ENCODE results near the gene UMAD1.

The UMAD1 gene

DNA sequence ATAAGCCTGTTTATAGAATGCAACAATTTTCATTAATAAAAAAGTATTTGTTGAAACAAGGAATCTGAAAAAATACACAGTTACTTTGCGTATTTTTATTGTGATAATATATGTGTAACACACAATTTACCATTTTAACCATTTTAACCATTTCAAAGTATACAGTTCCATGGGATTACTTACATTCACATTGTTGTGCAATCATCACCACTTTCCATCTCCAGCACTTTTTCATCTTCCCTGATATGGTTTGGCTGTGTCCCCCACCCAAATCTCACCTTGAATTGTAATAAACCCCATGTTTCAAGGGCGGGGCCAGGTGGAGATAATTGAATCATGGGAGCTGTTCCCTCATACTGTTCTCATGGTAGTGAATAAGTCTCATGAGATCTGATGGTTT lies 266.8 kb downstream of the UMAD1 start:
- no peak for DNase-seq

DNA sequence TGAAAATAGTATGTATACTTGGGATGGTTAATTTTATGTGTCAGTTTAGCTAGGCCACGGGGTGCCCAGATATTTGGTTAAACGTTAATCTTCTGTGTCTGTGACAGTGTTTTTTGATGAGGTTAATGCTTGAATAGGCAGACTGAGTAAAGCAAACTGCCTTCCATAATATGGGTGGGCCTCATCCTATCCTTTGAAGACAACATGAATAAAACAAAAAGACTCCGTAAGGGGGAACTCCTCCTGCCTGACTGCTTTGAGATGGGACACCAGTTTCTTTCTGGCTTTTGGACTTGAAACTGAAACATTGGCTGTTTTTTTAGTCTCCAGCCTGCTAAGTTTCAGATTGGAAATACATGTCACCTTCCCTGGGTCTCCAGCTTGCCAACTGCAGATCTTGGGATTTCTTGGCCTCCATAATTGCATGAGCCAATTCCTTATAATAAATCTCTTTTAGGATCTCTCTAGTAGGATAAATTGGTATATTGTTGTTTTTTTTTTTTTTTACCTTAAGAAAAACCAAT lies 268.1 kb downstream of the UMAD1 start:
- no peak for DNase-seq

DNA sequence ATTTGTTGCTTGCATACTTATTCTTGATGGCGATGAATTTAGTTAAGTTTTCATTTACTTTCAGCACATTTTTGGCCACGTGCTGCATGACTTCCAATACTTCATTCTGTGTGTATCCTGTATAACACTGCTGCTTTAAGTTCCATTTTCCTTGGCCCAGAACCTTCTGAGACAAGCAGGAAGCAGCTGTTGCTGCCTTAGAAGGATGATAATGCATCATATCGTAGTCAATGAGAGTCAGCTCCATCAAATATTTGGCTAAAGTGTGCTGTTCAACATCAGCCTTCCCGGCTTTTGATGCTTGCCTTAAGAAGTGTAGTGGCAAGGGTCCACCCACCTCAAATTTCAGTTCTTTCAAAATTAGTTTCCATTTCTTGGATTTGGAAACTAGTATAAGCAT lies 268.8 kb downstream of the UMAD1 start:
- DNase-seq: no peak

DNA sequence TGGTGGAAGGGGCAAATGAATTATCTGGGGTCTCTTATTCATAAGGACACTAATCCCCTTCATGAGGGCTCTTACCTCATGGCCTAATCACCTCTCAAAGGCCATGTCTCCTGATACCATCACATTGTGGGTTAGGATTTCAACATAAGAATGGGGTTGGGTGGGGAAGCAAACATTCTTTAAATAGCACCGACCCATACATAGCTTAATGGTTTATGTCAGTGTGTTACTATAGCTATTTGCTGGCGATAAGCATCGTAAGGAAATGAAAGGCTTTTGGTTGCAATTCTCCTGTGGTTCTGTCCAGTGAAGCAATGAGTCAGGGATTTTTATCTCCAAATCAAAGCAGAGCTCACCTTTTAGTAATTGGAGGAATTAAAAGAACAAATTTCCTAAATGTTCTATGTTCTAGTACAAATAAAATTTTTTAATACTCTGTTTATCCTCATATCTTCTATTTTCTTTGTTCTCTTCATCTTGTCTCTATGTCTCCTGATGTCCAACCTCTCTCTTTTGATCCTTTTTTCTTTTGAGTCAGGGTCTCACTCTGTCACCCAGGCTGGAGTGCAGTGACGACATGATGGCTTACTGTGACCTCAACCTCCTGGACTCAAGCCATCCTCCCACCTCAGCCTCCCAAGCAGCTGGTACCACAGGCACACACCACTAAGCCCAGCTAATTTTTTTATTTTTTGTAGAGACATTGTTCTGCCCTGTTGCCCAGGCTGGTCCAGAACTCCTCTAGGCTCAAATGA lies 271.0 kb downstream of the UMAD1 start:
- no peak for DNase-seq

DNA sequence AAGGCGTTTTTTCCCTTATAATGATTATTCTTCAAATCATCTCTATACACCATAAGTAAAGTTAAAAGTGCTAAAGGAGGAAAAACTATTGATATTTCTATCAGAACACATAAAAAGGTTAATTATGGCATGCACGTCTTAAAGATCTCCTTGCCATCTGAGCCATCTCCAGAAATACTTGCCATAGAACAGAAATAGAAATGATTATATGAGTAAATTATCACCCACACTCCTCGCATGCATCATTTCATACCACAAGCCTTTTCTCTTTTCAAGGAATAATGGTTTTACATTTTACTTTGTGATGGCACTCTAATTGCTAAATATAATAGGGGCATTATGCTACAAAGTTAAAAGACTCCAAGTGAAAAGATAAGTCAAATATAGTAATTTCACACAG lies 272.4 kb downstream of the UMAD1 start:
- DNase-seq: no peak

DNA sequence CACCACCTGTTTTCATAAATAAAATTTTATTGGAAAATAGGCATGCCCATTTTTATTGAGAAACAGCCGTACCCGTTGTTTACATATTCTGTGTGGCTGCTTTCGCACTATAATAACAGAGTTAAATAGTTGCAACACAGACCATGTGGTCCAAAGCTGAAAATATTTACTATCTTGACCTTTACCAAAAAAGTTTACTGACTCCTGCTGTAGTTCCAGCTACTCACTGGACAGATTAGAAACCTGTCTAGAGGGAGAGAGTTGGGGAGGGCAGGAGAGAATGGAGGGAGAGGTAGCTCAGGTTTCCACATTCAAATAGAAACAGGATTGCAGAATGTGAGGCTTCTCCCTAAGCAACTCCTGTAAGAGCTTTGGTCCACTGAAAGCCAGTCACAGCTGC lies 273.0 kb downstream of the UMAD1 start:
- no peak for DNase-seq

DNA sequence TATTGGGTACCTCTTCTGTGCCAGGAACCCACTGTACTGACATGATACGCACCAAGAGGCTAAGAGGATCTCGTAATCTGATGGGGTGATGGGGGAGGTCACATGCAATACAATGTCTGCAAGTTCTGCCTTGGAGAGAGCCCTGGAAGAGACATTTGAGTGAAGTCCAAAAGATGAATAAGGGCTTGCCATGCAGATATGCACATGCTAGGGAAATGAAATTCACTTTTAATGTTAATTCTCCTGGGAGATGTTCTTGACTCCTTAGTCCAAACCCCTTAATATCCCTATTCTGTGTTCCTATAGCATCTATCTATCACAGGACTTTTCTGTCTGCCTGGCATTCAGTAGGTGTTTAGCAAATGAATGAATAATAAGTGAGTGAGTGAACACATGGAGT lies 274.0 kb downstream of the UMAD1 start:
- DNase-seq: no peak

DNA sequence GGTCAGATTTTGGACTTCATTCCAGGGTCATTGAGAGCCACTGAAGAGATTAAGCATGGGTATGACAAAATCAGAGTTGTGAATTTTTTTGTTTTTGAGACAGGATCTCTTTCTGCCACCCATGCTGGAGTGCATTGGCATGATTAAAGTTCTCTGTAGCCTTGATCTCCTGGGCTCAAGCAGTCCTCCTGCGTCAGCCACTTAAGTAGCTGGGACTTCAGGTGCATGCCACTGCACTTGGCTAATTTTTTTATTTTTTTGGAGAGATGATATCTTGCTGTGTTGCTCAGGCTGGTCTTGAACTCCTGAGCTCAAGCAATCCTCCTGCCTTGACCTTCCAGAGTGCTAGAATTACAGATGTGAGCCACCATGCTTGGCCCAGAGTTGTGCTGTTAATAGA lies 275.5 kb downstream of the UMAD1 start:
- DNase-seq: no peak

DNA sequence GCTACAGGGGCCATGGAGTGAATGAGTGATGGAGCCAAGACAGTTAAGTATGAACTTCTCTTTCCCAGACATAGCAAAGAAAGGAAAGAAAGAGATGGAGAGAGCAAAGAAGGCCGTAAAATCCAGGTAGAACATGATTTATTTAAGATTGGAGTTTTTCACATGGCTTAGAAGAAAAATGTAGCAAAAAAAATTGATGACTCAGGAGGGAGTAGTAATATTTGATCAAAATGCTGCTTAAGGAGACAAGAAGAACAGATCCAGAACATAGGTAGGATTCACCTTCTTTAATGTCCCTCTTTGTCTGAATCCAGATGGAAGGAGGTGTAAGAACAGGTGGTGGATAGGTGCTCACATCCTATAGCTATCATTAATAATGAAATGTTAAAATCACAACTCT lies 277.0 kb downstream of the UMAD1 start:
- no peak for DNase-seq

DNA sequence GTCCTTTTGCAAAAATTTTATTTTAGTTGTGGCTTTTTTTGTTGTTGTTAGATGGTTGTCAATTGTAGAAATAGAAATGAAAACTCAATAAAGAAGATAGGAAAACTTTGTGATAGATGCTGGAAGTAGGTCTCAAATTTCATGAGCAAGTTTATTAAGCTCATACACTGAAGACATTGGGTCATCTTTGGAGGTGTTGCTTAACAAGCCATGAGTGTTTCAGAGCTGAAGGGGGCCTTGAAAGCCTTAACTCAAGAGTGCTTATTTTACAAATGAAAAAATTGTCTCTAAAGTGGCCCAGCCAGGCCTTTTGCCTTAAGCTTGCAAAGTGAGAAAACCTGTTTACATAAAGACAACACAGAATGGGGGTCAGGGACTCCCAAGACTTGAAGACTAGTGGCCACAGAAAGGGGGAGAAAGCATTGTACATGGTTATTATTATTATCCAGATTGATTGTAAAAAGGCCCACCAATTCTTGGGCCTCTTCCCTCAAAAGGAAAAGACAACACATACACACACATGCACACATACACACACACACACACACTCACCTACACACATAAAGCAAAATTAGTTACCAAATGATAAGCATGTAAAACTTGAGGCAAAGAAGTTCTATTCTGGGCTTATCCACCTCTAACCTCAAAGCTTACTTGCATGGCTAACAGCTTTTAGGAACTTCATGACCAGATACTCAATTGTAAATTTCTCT lies 278.3 kb downstream of the UMAD1 start:
- no peak for DNase-seq

DNA sequence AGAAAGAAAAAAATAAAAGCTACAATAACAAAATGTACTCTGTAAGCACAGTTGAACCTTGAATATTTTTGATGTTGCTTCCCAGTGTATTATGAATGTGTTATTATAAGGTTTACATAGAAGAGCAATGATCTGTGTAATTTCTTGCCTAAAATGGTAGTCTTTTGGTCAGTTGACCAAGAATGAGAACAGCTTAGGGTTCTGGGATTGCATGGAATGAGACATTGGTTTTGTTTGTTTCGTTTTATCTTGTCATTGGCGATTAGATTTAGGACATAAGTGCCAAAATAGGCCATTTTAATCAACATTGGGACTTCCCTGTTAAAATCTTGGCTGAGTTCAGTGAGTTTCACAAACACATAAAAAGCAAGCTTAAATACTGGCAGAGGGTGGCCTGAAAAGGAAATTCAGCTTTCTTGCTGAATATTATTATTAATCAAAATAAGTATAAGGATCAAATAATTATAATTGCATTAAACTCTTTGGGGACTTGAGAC lies 278.9 kb downstream of the UMAD1 start:
- DNase-seq: no peak

DNA sequence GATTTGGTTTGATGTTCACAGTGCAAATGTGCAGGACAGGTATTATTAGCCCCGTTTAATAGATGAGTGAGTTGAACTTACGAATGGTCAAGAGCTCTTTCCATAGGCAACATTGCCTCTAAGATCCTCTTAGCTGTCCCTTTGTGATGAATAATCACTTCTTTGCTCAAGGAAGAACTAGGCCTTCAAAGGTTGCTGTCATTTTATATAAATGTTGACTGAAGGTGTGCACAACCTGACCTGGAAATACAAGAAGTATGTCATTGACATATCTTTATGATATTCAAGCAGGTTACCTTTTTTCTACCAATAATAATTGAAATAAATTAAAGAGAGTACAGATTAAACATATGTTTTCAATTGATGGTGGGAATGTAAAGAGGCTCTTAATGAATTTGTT lies 279.5 kb downstream of the UMAD1 start:
- DNase-seq: no peak

DNA sequence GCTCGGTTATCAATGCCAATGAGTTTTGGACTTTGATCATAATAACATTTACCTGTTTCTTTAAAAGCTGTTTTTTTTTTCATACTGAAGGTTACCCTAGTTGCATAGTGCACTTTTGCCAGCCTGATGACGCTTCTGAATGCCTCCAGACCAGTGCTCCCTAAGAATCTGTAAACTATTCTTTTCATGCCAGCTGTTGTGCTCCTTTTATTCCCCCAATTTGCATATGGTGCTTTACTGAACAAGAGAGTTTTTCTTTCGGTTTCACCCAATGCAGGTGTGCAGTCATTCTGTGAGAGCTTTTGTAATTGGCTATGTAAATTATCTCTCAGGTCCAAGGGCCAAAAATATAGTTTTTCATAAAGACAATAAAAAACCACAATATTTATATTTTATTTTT lies 279.9 kb downstream of the UMAD1 start:
- no peak for DNase-seq

DNA sequence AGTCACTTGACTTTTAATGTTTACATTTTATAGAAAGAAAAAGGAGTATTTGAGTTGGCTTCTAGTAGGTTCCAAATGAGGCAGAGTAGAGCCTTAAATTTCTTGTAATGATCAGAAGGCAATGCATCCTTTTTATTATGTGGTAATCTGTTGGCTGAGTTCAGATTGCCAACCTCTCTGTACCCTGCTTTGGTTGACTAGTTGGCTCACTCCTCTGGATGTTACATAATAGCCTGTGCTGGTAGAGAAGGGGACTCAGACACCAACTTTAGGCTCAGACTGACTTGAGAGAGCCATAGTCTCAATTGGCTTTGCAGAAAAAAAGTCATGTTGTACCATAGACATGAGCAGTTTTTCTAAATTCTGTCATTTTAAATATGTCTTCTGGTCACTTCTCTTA lies 281.3 kb downstream of the UMAD1 start:
- DNase-seq: no peak

DNA sequence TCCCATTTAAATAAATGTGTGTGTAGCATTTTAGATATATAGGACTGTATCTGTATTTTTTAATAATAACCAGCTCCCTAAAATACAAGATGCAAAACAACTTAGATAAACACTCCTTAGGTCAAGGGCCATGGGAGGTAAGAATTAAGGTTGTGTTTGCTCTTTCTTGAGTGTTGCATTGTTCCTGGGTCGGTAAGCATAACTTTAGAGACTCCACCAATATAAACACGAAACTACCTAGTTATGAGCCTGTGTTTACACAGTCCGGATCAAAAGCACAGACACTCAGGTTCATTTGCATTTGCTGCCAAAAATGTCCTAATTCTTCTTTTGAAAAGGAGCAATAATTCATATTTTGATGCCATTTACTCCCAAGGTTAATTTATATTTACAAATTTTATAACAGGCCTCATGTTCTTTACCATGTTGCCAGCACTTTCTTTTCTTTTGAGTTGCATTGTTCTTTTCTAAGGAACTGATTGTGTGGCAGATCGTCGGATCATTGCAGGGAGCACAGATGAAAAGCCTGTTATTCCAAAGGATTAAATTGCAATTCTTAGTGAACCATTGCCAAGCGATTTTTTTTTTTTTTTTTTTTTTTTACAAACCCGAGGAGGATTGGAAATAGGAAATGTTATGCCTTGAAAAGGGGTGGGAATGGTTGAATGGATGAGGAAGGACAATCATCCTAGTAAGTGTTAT lies 282.3 kb downstream of the UMAD1 start:
- no peak for DNase-seq

DNA sequence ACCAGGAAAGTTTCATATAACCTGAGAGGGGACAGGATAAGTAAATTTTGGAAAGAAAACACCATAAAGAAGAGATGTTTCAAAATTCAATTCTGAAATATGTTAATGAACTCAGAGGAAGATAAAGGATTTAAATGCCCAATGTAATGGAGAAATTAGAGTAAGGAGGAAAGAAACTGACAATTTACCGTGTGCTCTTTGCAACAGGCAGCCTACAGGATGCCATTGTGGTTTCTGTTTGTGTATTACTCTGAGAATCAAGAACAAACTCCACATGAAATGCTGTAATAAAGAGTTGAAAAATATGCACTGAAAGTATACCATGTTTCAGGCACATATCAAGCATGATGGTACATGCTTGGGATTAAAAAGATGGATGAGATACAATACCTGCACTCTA lies 283.3 kb downstream of the UMAD1 start:
- DNase-seq: no peak

DNA sequence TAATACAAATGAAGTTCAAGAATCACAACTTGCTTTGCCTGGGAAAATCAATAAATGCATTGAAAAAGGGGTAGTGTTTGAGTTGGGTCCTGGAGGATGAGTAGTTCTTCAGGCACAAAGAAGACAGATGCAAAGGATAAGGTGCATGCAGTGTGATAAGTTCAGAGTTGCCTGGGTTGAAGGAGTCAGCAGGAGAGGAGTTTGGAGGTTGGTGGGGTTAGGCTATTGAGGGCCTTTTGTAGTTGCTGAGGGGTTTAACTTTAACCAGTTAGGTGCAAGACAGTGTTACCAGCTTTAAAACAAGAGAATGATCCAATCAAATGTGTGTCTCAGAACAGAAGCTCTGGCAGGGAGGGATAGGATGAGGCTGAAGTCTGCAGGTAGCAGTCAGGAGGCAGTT lies 283.8 kb downstream of the UMAD1 start:
- DNase-seq: no peak
